ENCODE results near the gene RHOJ. TPM values are rescaled to one million over a fixed set of nuclear protein-coding genes. Genes with fewer than 3 reads are reported as not detected.
A peak's percentile ranks its signal among the peaks of the same experiment; 100 is the strongest.

The RHOJ gene
- total and polyA plus RNA-seq, 2 of the 13 experiments (the other 11 are each of a cell fraction or from before 2014, with no cell fraction given): 0.22 to 1.3 TPM

DNA sequence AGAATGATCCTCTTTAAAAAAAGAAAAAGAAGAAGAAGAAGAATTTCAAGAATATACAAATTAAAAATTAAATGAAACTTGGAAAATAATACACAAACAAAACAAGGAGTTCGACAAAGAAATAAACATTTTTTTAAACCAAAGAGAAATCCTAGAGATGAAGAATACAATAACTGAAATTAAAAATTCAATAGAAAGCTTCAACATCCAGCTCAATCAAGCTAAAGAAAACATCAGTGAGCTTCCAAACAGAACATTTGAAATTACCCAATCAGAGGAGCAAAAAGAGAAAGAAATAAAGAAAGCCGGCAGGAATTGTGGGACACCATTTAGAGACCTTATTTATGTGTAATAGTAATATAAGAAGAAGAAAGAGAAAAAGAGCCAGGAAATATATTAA lies 37.2 kb upstream of the RHOJ start:
- H4K20me1 ChIP-seq (ENCODE audit: insufficient read depth, low read length): no peaks in the 10 kb centered on the region
- H3K27ac ChIP-seq (ENCODE audit: extremely low read length, insufficient read depth, low read length): no peak overlapping the region
- H3K4me2 ChIP-seq (ENCODE audit: low read depth, low read length): no peak overlapping the region
- no peak overlapping the region for H2AFZ ChIP-seq (ENCODE audit: low read length)
- 1% methylated on average over 2 of the region's 2 CpGs for WGBS (ENCODE audit: low lambda C conversion rate)
- peaks cover 5% of the 10 kb centered on the region; the same call in 1 of the 2 replicates for H3K9me3 ChIP-seq (ENCODE audit: low read length)
- no peaks in the 10 kb centered on the region for H3K79me2 ChIP-seq (ENCODE audit: insufficient read depth, low read length)
- no peak for TF ChIP-seq ZNF34 (CRISPR knock-in tag; IDR thresholded peaks at IDR 0.05; ENCODE audit: borderline replicate concordance)
- peak; percentile 73; the same call in 1 of the 2 replicates for TF ChIP-seq ZNF160 (CRISPR knock-in tag; IDR thresholded peaks at IDR 0.05)
- DNase-seq (ENCODE audit: low spot score) (no peak), FAIRE-seq (no peak), ATAC-seq (no peak)
- H3K9ac ChIP-seq (ENCODE audit: insufficient read depth, low read depth, low read length): no peak overlapping the region
- POLR2A ChIA-PET: no interaction called here
- in situ Hi-C loops (cut with HindIII; ENCODE audit: extremely low pct_ligation_motif_present, low pct_unique_long_range_greater_than_20kb): loop anchor here (25.0 kb wide), 1 partner anchor 980 kb away; no protein-coding TSS in a partner anchor
- H3K4me1 ChIP-seq (ENCODE audit: insufficient read depth, low read length): no peaks in the 10 kb centered on the region
- CTCF ChIA-PET (ENCODE audit: low intra/inter-chr PET ratio, low total read pairs): no interaction called here
- no peaks in the 10 kb centered on the region for H3K36me3 ChIP-seq (replicated peaks in 1 of 2; ENCODE audit: control insufficient read depth in 1 of 2, insufficient read depth in 2 of 2, low read length in 2 of 2)
- intact Hi-C loops (cut with micrococcal nuclease; ENCODE audit: unreplicated experiment): no loop called here
- no TSS peak for BruUV-seq (replicated peaks)
- no peaks in the 10 kb centered on the region for H3K27me3 ChIP-seq (ENCODE audit: control insufficient read depth in 1 of 2, insufficient read depth in 2 of 2, low read length in 2 of 2)
- no peak overlapping the region for H3K4me3 ChIP-seq (replicated peaks in 1 of 3; ENCODE audit: insufficient read depth in 1 of 3, low read depth in 2 of 3, low read length in 3 of 3)

DNA sequence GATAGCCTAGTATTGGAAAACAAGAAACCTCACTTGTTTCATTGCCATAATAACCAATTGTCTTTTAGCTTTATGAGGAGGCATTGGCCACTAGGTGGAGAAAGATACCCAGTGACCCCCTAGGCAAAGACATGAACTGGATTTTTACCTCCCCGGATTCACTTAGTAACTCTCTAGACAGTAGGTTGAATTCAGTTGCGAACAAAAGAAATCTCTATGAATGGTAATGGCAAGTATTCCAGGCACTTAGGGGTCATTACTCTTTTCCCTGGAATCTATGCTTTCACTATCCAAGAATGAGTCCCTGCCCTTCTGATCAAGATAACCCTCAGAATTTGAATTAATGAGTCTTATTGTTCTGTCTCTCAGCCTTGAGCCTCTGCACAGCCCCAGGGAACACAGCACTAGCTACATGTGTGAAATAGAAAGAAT lies 29.5 kb upstream of the RHOJ start:
- Histone ChIP-seq H3K79me2 (ENCODE audit: insufficient read depth, low read length) (no peaks in the 10 kb centered on the region), H3K4me1 (ENCODE audit: insufficient read depth, low read length) (no peaks in the 10 kb centered on the region), H3K4me3 (replicated peaks in 1 of 3; ENCODE audit: insufficient read depth in 1 of 3, low read depth in 2 of 3, low read length in 3 of 3) (no peak overlapping the region), H3K9ac (ENCODE audit: insufficient read depth, low read depth, low read length) (no peak overlapping the region), H2AFZ (ENCODE audit: low read length) (no peak overlapping the region), H3K27me3 (ENCODE audit: control insufficient read depth in 1 of 2, insufficient read depth in 2 of 2, low read length in 2 of 2) (no peaks in the 10 kb centered on the region), H4K20me1 (ENCODE audit: insufficient read depth, low read length) (no peaks in the 10 kb centered on the region), H3K36me3 (replicated peaks in 1 of 2; ENCODE audit: control insufficient read depth in 1 of 2, insufficient read depth in 2 of 2, low read length in 2 of 2) (no peaks in the 10 kb centered on the region), H3K27ac (ENCODE audit: extremely low read length, insufficient read depth, low read length) (no peak overlapping the region), H3K9me3 (ENCODE audit: low read length) (no peaks in the 10 kb centered on the region), H3K4me2 (ENCODE audit: low read depth, low read length) (no peak overlapping the region)
- CTCF ChIA-PET (ENCODE audit: low intra/inter-chr PET ratio, low total read pairs): interaction anchor here (0.7 to 2.1 kb wide), 2 partner anchors 8 to 102 kb away, joined by 3 to 27 read pairs; no protein-coding TSS in a partner anchor
- FAIRE-seq: peak; percentile 37
- peak; percentile 66 for ATAC-seq
- no TSS peak for BruUV-seq (replicated peaks)
- intact Hi-C loops (cut with micrococcal nuclease; ENCODE audit: unreplicated experiment) (loop anchor here (1.0 kb wide), 1 partner anchor 134 kb away; no protein-coding TSS in a partner anchor), in situ Hi-C loops (cut with HindIII; ENCODE audit: extremely low pct_ligation_motif_present, low pct_unique_long_range_greater_than_20kb) (loop anchor here (5.0 to 25.0 kb wide), 2 partner anchors 103 to 987 kb away; no protein-coding TSS in a partner anchor)
- DNase-seq (ENCODE audit: low spot score): peak; percentile 45
- WGBS (ENCODE audit: low lambda C conversion rate): 0% methylated on average over 2 of the region's 2 CpGs
- POLR2A ChIA-PET: no interaction called here
- no peak for TF ChIP-seq ZNF431 (CRISPR knock-in tag; IDR thresholded peaks at IDR 0.05; ENCODE audit: borderline replicate concordance, low read depth)
- TF ChIP-seq CREB1 (IDR thresholded peaks at IDR 0.05): 0 out of 2 replicates have a peak, but pooled peaks have one; percentile 10
- no peak for TF ChIP-seq CREB1 (CRISPR knock-in tag; IDR thresholded peaks at IDR 0.05)
- TF ChIP-seq, protein P1, sequence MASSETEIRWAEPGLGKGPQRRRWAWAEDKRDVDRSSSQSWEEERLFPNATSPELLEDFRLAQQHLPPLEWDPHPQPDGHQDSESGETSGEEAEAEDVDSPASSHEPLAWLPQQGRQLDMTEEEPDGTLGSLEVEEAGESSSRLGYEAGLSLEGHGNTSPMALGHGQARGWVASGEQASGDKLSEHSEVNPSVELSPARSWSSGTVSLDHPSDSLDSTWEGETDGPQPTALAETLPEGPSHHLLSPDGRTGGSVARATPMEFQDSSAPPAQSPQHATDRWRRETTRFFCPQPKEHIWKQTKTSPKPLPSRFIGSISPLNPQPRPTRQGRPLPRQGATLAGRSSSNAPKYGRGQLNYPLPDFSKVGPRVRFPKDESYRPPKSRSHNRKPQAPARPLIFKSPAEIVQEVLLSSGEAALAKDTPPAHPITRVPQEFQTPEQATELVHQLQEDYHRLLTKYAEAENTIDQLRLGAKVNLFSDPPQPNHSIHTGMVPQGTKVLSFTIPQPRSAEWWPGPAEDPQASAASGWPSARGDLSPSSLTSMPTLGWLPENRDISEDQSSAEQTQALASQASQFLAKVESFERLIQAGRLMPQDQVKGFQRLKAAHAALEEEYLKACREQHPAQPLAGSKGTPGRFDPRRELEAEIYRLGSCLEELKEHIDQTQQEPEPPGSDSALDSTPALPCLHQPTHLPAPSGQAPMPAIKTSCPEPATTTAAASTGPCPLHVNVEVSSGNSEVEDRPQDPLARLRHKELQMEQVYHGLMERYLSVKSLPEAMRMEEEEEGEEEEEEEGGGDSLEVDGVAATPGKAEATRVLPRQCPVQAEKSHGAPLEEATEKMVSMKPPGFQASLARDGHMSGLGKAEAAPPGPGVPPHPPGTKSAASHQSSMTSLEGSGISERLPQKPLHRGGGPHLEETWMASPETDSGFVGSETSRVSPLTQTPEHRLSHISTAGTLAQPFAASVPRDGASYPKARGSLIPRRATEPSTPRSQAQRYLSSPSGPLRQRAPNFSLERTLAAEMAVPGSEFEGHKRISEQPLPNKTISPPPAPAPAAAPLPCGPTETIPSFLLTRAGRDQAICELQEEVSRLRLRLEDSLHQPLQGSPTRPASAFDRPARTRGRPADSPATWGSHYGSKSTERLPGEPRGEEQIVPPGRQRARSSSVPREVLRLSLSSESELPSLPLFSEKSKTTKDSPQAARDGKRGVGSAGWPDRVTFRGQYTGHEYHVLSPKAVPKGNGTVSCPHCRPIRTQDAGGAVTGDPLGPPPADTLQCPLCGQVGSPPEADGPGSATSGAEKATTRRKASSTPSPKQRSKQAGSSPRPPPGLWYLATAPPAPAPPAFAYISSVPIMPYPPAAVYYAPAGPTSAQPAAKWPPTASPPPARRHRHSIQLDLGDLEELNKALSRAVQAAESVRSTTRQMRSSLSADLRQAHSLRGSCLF (CRISPR knock-in tag; IDR thresholded peaks at IDR 0.05; ENCODE audit: borderline replicate concordance): no peak
- TF ChIP-seq CHD2 (IDR thresholded peaks at IDR 0.05; ENCODE audit: low read depth, low read length): no peak
- TF ChIP-seq, protein P2, sequence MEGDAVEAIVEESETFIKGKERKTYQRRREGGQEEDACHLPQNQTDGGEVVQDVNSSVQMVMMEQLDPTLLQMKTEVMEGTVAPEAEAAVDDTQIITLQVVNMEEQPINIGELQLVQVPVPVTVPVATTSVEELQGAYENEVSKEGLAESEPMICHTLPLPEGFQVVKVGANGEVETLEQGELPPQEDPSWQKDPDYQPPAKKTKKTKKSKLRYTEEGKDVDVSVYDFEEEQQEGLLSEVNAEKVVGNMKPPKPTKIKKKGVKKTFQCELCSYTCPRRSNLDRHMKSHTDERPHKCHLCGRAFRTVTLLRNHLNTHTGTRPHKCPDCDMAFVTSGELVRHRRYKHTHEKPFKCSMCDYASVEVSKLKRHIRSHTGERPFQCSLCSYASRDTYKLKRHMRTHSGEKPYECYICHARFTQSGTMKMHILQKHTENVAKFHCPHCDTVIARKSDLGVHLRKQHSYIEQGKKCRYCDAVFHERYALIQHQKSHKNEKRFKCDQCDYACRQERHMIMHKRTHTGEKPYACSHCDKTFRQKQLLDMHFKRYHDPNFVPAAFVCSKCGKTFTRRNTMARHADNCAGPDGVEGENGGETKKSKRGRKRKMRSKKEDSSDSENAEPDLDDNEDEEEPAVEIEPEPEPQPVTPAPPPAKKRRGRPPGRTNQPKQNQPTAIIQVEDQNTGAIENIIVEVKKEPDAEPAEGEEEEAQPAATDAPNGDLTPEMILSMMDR (CRISPR knock-in tag; IDR thresholded peaks at IDR 0.05): peak; percentile 67
- TF ChIP-seq ZNF382 (CRISPR knock-in tag; IDR thresholded peaks at IDR 0.05; ENCODE audit: borderline replicate concordance): no peak
- no peak for TF ChIP-seq DNMT3B (CRISPR knock-in tag; conservative IDR thresholded peaks at IDR 0.05)
